GM12864 (cell line): ENCODE measurements around the gene C6orf52.
"Not testable (repeated sequence)": the region's sequence is repeated elsewhere in the genome, so short reads cannot be mapped to it uniquely, and the experiment has no call there.

Source experiments
- DNase-seq: peaks from one replicate; pipeline ENCODE4 v3.0.0-alpha.2; 2011; ENCODE audit warnings: low read depth
- H3K4me3 ChIP-seq: 2 replicates; pipeline ENCODE4 v1.5.1; 2011; ENCODE audit warnings: mild to moderate bottlenecking, low read depth, low read length, control low read depth
- TF ChIP-seq, protein P1 (sequence below): IDR thresholded peaks from 2 replicates; pipeline ENCODE4 v1.5.1; 2011; ENCODE audit warnings: low read depth, mild to moderate bottlenecking, moderate library complexity, low read length, control low read depth, inconsistent platforms; ENCODE audit errors: missing control alignments

Gene C6orf52

GRCh38 chr6:10684618-10685017, 9.8 kb downstream of the C6orf52 start:
- no peak for DNase-seq
- TF ChIP-seq, protein P1, sequence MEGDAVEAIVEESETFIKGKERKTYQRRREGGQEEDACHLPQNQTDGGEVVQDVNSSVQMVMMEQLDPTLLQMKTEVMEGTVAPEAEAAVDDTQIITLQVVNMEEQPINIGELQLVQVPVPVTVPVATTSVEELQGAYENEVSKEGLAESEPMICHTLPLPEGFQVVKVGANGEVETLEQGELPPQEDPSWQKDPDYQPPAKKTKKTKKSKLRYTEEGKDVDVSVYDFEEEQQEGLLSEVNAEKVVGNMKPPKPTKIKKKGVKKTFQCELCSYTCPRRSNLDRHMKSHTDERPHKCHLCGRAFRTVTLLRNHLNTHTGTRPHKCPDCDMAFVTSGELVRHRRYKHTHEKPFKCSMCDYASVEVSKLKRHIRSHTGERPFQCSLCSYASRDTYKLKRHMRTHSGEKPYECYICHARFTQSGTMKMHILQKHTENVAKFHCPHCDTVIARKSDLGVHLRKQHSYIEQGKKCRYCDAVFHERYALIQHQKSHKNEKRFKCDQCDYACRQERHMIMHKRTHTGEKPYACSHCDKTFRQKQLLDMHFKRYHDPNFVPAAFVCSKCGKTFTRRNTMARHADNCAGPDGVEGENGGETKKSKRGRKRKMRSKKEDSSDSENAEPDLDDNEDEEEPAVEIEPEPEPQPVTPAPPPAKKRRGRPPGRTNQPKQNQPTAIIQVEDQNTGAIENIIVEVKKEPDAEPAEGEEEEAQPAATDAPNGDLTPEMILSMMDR, result no peak
- no peak overlapping the region for H3K4me3 ChIP-seq

DNA sequence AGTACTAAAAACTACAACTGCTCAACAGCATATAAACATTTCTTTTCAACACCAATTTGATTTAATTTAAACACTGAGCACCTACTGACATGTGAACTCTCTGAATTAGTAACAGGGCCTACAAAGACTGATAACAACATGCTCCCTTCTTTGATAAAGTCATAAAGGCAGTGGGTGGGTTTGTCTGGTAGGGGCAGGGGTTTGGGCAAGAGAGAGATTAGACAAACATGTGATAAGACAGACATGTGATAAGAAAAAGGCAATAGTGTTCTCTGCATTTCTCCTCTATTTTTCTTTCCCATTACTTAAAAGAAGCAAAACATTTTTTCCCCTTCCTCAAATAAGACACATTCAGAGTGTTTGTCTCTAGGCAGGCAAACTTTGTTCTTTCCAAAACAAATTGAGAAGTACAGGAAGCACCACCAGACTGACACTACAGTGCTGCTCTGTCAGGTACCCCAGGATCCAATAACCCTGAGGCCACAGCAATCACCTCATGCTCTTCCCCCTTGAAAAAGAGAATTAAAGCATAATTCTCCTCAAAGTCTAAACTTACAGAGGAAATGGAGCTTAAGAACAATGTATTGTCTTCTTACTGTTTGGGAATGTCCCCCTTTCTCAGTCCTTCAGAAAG, 11.9 kb downstream of the C6orf52 start:
- no peak for DNase-seq
- TF ChIP-seq, protein P1, result no peak
- H3K4me3 ChIP-seq, result no peak overlapping the region

- DNase-seq, result no peak
- H3K4me3 ChIP-seq, result no peak overlapping the region
- TF ChIP-seq, protein P1, result no peak
Observed at GRCh38 chr6:10681795-10682194, 12.6 kb downstream of the C6orf52 start.

GRCh38 chr6:10678456-10678855, 16.0 kb downstream of the C6orf52 start:
- H3K4me3 ChIP-seq, result no peak overlapping the region
- TF ChIP-seq, protein P1, result no peak
- DNase-seq, result no peak

GRCh38 chr6:10676403-10676802, 18.0 kb downstream of the C6orf52 start:
- no peak overlapping the region for H3K4me3 ChIP-seq
- DNase-seq, result no peak
- TF ChIP-seq, protein P1, result no peak

DNA sequence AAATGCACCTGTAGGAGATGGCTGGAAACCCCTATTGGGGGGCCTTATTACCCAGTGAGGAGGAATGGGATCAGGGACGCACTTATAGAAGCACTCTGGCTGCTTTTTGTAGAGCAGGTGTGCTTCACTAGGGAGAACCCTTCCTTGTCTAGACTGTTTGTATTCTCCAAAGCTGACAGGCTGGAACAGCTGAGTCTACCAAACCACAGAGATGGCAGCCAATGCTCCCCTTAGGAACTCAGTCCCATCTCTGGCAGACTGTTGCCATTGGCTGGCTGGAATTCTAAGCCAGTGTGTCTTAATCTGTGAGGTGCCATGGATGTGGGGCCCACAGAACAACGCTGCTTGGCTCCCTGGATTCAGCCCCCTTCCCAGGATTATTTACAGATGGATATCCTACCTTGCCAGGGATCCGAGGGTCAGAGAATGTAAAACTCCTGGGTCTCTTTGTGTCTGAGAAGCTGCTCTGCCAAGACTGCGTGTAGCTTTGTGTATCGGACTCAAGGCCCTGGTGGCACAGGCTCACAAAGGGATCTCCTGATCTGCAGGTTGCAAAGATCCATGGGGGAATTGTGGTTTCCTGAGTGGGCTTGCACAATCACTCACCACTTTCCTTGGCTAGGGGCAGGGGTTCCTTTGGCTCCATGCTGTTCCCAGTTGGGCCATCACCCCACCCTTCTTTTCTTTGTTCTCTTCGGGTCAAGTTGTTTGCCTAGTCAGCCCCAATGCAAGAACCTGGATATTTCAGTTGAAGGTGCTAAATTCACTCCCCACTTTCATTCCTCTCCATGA, 26.1 kb downstream of the C6orf52 start:
- TF ChIP-seq, protein P1, result no peak
- no peak for DNase-seq
- no peak overlapping the region for H3K4me3 ChIP-seq

GRCh38 chr6:10665595-10665994, 28.8 kb downstream of the C6orf52 start:
- DNase-seq, H3K4me3 ChIP-seq: not testable (repeated sequence)
